ENCODE data around the gene ANKUB1. TPM values are rescaled to one million over a fixed set of nuclear protein-coding genes. Genes with fewer than 3 reads are reported as not detected.

Gene ANKUB1
- total RNA-seq, 2 donors from 2014 or later, result not detected

- no peak overlapping the region for H3K4me3 ChIP-seq
- no peak overlapping the region for H3K27ac ChIP-seq
- no peaks in the 10 kb centered on the region for H3K9me3 ChIP-seq
- no peaks in the 10 kb centered on the region for H3K4me1 ChIP-seq (replicated peaks)
- no peaks in the 10 kb centered on the region for H3K27me3 ChIP-seq (replicated peaks; ENCODE audit: insufficient read depth)
- TF ChIP-seq CTCF (IDR thresholded peaks at IDR 0.05), result no peak
- TF ChIP-seq POLR2A (IDR thresholded peaks at IDR 0.05), result no peak
- TF ChIP-seq POLR2AphosphoS5 (IDR thresholded peaks at IDR 0.05), result no peak
- H3K36me3 ChIP-seq, result no peaks in the 10 kb centered on the region
- DNase-seq (ENCODE audit: low spot score), result no peak
- intact Hi-C loops (cut with DNase I), result loop anchor here (5.0 kb wide), 1 partner anchor 52 kb away; no protein-coding TSS in a partner anchor
- WGBS, result 89% methylated on average over 38 of the region's 38 CpGs
Measured at GRCh38 chr3:149713730-149714654, 78.4 kb downstream of the ANKUB1 start.

Small RNAs within 50 kb of the gene (small RNA-seq; reads per million reads assigned to genes)
- gene RNU6-507P, result 0 reads per million in 2 donors

Other genes starting within 250 kb of the ANKUB1 start
- gene WWTR1, start 134.5 kb downstream of the ANKUB1 start, total RNA-seq, result 10 to 100 TPM; 47.5 to 79.4 TPM
- gene COMMD2, start 40.1 kb downstream of the ANKUB1 start, total RNA-seq, result 10 to 100 TPM; 21.6 to 26.9 TPM
- 100 to 1,000 TPM in 1 of 2 donors, 10 to 100 TPM in 1; 77.3 to 105 TPM for gene RNF13, start 20.7 kb upstream of the ANKUB1 start, total RNA-seq
- gene PFN2, start 178.3 kb upstream of the ANKUB1 start, total RNA-seq, result 10 to 100 TPM; 45.5 to 66.5 TPM